GM18502 (cell line): ENCODE data around the gene MEG3.
"Not testable (repeated sequence)": the region's sequence is repeated elsewhere in the genome, so short reads cannot be mapped to it uniquely, and the experiment has no call there.

ENCODE experiments used
- ATAC-seq: cut with Tn5 transposase; IDR thresholded peaks from one replicate; pipeline ENCODE4 v1.9.1; 2021; ENCODE audit warnings: mild to moderate bottlenecking; ENCODE audit not compliant: unreplicated experiment, poor library complexity

MEG3 gene

DNA sequence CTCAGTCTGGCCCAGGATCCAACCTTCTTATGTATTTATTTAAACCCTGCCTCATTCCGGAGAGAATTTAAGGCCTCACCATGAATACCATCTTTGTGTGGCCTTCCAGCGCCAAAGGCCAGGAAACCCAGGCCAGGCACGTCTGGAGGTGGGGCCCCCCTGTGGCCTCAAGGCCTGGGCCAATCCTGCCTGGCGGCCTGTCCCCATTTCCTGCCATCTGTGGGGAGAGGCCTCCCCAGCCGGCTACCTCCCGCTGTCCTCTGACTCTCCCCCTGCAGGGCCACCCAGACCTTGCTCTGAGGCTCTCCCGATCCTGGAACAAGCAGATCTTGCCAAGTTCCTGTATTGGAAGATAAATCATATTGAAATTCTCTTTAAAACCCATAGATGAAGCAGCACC is 37.4 kb upstream of the MEG3 start:
- ATAC-seq = no peak

DNA sequence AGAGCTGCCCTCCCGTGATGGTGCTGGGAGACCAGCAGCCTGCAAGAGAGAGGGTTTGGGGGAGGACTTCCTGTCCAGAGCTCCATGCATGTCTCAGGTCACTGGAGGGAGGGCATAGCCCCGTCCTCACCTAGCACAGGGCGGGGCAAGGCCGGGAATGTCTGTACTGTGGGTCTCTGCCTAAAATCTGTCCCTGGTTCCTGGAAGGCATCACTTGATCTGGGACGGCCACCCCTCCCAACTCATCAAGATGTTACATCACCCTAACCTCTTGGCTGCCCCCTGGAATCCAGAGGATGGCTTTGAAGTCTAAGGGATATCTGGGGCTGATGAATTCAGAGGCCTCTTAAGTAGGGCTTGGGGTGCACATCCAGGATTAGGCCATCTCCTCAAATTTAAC is 37.0 kb upstream of the MEG3 start:
- ATAC-seq = no peak

GRCh38 chr14:100789460-100790417 is 36.2 kb upstream of the MEG3 start:
- no peak for ATAC-seq

DNA sequence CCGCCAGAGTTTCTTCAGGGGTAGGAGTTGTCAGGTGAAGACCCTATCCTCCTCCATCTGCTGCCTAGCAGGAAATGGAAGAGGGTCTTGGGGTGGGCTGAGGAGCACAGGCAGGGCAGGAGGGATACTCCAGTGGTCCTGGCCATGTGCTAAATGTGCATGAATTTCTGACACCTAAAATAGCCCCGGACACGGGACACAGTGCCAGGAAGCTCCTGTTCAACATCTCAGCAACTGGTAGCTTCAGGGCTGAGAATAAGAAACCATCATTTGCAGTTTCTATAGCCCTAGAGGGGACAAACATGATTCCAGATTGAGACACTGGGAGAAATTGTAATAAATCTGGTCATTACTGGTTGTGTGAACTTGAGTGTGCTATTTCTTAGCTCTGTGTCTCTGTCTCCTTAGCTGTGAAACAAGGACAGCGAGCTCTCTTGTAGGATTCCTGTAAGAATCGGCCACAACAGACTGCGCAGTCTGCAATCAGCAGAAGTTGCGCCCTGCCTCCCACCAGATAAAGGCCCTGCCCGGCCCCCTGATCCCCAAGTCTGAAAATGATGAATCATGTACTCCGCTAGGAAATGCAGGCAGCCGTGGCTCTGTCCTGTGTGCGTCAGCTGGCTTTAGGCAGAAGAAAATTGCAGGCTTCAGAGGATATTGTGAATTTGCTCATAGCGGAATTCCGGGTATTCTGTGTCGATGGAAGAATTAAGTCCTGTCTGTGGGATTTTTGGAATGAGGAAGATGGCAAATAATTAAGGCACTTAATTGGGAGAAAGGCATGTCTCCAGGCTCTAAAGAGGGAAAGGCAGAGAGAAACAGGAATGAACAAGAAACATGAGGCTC is 35.2 kb upstream of the MEG3 start:
- no peak for ATAC-seq

GRCh38 chr14:100791348-100791735 is 34.6 kb upstream of the MEG3 start:
- no peak for ATAC-seq

DNA sequence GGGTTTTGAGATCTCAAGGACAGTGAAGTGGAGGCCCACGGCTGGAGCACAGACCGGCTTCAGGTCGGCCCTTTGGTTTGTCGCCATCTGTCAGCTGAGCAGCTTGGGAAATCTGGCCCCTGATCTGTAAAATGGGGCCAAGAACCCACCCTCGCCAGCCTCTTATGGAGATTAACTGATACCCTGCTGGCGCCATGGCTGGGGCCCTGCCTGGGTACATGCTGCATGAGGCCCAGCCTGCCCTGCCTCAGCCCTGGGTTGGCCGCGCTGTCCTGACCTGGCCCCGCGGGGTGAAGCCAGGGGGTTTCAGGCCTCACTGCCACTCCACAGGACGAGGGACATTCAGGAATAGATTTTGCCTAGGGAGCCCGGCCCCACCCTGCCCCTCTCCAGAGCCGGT is 33.9 kb upstream of the MEG3 start:
- no peak for ATAC-seq

DNA sequence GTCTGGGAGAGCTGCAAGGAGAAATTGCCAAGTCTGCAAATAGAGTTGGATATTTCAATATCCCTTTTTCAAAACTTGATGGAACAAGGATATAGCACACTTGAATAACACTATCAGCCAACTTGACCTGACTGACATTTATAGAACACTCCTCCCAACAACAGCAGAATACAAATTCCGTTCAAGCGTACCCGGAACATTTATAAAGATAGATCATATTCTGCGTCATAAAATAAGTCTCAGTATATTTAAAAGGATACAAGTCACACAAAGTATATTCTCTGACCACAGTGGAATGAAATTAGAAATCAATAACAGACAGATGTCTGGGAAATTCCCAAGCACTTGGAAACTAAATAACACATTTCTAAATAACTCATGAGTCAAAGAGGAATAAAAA is 29.0 kb upstream of the MEG3 start:
- ATAC-seq = no peak

DNA sequence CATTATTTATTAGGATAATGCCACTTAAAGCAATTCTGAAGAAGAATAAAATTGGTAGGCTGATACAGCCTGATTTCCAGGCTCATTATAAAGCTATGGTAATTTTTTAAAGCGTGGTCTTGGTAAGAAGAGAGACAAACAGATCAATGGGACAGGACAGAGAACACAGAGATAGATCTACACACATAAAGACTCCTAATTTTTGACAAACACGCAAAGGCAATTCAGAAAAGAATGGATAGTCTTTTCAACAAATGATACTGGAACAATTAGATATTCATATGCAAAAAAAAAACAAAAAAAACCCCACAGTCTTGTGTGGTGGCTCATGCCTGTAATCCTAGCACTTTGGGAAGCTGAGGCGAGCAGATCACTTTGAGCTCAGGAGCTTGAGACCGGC is 25.9 kb upstream of the MEG3 start:
- ATAC-seq = no peak

GRCh38 chr14:100801433-100801832 is 24.5 kb upstream of the MEG3 start:
- ATAC-seq = not testable (repeated sequence)

- no peak for ATAC-seq
Observed at GRCh38 chr14:100802179-100802578, 23.7 kb upstream of the MEG3 start.

DNA sequence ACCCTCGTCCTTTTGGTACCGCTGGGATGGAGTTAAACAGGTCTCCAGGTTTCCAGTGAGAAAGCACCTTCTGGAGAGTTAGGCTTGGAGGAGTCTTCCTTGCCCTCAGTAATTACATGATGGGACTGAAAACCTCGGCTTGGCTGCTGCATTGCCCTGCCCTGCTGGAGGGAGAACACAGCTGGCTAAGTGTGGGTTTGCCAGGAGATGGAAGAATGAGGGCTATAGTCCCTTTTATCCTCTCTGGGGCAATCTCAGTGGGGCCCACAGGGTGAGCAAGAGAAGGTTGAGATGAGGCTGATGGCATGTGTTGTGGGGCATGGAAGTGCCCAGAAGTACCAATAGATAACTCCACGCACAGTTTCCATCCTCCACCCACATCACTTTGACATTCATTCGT is 23.2 kb upstream of the MEG3 start:
- no peak for ATAC-seq

- no peak for ATAC-seq
Observed at GRCh38 chr14:100803226-100803625, 22.7 kb upstream of the MEG3 start.

GRCh38 chr14:100803676-100804075 is 22.2 kb upstream of the MEG3 start:
- ATAC-seq = no peak

GRCh38 chr14:100804138-100804537 is 21.8 kb upstream of the MEG3 start:
- no peak for ATAC-seq

- no peak for ATAC-seq
Observed at GRCh38 chr14:100804558-100805309, 21.2 kb upstream of the MEG3 start.

DNA sequence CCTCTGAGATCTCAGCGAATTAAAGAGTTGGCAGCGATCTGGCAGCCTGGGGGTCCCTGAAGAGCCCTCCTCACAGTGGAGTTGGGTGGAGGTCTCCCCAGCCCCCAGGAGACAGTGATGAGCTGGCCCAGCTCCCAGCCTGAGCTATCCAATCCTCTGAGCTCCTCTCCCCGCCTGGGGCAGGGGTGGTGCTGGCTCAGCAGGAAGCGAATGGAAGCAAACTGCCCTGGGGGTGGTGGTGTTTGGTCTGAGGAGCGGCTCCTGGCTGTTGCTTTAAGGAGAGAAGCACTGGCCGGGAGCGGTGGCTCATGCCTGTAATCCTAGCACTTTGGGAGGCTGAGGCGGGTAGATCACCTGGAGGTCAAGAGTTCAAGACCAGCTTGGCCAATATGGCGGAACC is 19.5 kb upstream of the MEG3 start:
- no peak for ATAC-seq

- no peak for ATAC-seq
Observed at GRCh38 chr14:100807496-100807895, 18.4 kb upstream of the MEG3 start.

GRCh38 chr14:100807979-100808734 is 17.8 kb upstream of the MEG3 start:
- ATAC-seq = no peak

- no peak for ATAC-seq
Observed at GRCh38 chr14:100810435-100810834, 15.5 kb upstream of the MEG3 start.

DNA sequence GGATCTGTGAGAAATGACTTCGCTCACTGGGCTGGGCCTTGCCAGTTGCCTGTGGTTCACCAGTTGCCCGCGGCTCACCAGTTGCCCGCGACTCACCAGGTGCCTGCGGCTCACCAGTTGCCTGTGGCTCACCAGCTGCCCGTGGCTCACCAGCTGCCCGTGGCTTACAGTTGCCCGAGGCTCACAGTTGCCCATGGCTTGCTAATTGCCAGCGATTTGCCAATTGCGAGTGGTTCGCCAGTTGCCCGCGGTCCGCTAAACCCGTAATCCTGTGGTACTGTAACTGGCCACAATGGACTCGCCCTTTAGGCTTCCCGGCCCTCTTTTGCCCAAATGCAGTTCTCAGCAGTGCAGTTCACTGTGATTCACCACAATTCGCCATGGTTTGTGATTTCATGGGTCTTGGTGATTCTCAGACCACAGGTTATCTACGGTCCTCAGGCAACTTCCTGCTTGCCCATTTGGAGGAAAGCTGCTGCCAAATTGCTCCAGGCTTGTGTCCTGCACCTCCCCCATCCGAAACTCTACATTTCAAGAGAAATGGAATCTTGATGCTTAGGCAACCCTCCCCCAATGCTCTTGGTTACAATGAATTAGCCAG is 15.0 kb upstream of the MEG3 start:
- no peak for ATAC-seq
